Measurements from ENCODE around the gene SLC49A4. TPM values are rescaled to one million over a fixed set of nuclear protein-coding genes. Genes with fewer than 3 reads are reported as not detected.

The SLC49A4 gene
- total RNA-seq, 3 donors from 2014 or later (not counting 1 experiment from before 2014, with no cell fraction given): 5.6 to 8.0 (median 7.5) TPM

DNA sequence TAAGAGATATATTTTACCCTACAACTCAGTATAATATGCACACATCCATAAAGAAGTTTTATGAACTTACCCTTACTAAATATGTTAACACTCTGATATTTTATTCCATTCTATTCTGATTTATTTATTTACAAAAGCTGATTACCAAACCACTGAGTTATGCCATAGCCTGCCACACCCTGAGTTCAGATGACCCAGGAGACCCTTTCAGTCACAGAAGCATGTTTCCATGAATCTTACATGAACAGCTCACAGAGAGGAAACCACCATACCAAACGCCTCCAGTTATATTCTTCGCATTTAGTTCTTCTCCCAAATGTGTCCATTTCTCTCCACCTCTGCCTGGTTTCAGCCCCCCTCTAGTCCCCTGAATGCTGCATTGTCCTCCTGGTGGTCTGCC, 129.2 kb downstream of the SLC49A4 start:
- H3K4me3 Mint-ChIP-seq: no peak overlapping the region
- ATAC-seq: no peak
- TF ChIP-seq, protein P1, sequence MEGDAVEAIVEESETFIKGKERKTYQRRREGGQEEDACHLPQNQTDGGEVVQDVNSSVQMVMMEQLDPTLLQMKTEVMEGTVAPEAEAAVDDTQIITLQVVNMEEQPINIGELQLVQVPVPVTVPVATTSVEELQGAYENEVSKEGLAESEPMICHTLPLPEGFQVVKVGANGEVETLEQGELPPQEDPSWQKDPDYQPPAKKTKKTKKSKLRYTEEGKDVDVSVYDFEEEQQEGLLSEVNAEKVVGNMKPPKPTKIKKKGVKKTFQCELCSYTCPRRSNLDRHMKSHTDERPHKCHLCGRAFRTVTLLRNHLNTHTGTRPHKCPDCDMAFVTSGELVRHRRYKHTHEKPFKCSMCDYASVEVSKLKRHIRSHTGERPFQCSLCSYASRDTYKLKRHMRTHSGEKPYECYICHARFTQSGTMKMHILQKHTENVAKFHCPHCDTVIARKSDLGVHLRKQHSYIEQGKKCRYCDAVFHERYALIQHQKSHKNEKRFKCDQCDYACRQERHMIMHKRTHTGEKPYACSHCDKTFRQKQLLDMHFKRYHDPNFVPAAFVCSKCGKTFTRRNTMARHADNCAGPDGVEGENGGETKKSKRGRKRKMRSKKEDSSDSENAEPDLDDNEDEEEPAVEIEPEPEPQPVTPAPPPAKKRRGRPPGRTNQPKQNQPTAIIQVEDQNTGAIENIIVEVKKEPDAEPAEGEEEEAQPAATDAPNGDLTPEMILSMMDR (IDR thresholded peaks at IDR 0.05): no peak
- WGBS (ENCODE audit: insufficient coverage): 77% methylated on average over 2 of the region's 2 CpGs
- Histone ChIP-seq H3K4me1 (ENCODE audit: control insufficient read depth, insufficient read depth, low read length) (no peaks in the 10 kb centered on the region), H3K27ac (ENCODE audit: low read length) (no peak overlapping the region), H3K36me3 (ENCODE audit: control insufficient read depth, insufficient read depth, low read length) (no peaks in the 10 kb centered on the region), H3K4me3 (ENCODE audit: low read length) (no peak overlapping the region), H3K27me3 (ENCODE audit: control insufficient read depth, insufficient read depth, low read length) (peaks cover 4% of the 10 kb centered on the region), H3K9me3 (ENCODE audit: control insufficient read depth, insufficient read depth, low read length) (no peaks in the 10 kb centered on the region)
- peaks cover 25 to 30% of the 10 kb centered on the region in 2 donors for H3K27me3 Mint-ChIP-seq (ENCODE audit: low read depth in 2 of 2)
- H3K9me3 Mint-ChIP-seq: no peaks in the 10 kb centered on the region
- intact Hi-C loops (cut with micrococcal nuclease): no loop called here
- no peak for DNase-seq
- no peak overlapping the region for H3K27ac Mint-ChIP-seq
- no peaks in the 10 kb centered on the region for H3K4me1 Mint-ChIP-seq
- no peaks in the 10 kb centered on the region for H3K36me3 Mint-ChIP-seq

DNA sequence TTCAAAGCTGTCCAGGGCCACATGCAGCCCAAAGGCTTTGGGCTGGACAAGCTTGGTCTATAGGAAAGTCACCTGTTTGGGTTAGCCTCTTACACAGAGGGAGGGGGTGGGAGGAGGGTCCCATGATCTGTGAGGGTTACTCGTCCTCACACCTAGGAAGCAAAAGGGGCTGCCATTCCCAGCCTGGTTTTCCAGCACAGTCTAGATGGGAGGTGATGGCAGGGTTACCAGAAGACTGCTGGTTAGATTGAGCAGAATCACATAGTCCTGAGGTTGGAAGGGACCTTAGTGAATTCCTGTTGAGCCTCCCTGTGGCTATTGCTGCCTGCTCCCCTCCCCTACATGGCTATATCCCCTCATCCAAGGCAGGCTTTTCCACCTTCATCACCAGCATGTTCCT, 130.9 kb downstream of the SLC49A4 start:
- Histone ChIP-seq H3K27ac (ENCODE audit: low read length) (no peak overlapping the region), H3K4me3 (ENCODE audit: low read length) (no peak overlapping the region), H3K9me3 (ENCODE audit: control insufficient read depth, insufficient read depth, low read length) (no peaks in the 10 kb centered on the region), H3K27me3 (ENCODE audit: control insufficient read depth, insufficient read depth, low read length) (peaks cover 4% of the 10 kb centered on the region), H3K36me3 (ENCODE audit: control insufficient read depth, insufficient read depth, low read length) (no peaks in the 10 kb centered on the region), H3K4me1 (ENCODE audit: control insufficient read depth, insufficient read depth, low read length) (no peaks in the 10 kb centered on the region)
- no peak for DNase-seq
- TF ChIP-seq, protein P1 (IDR thresholded peaks at IDR 0.05): no peak
- H3K27me3 Mint-ChIP-seq (ENCODE audit: low read depth in 2 of 2): peaks cover 8 to 18% of the 10 kb centered on the region in 2 donors
- 61% methylated on average over 1 of the region's 1 CpG for WGBS (ENCODE audit: insufficient coverage)
- no peak overlapping the region for H3K27ac Mint-ChIP-seq
- no peak overlapping the region for H3K4me3 Mint-ChIP-seq
- no peaks in the 10 kb centered on the region for H3K36me3 Mint-ChIP-seq
- no peaks in the 10 kb centered on the region for H3K4me1 Mint-ChIP-seq
- ATAC-seq: no peak
- H3K9me3 Mint-ChIP-seq: no peaks in the 10 kb centered on the region
- intact Hi-C loops (cut with micrococcal nuclease): no loop called here

DNA sequence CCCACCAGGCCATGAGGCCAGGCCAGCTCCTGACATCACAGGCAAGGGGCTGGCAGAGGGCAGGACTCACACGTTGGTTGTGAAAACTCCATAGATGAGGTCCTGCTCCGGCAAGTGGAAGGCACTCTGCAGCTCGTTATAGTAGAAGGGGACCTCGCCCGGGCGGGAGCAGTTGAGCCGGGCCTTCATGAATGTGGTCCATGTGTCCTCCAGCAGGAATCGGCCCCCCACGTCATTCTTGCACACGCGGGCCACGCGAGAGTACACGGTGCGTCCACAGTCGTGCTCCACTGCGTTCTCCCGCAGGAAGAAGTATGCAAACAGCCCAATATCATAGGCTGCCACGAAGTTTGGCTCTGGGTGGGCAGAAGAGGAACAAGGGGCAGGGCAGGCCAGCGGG, 131.5 kb downstream of the SLC49A4 start:
- Mint-ChIP-seq H3K4me3 (no peak overlapping the region), H3K9me3 (no peaks in the 10 kb centered on the region), H3K36me3 (no peaks in the 10 kb centered on the region), H3K27ac (no peak overlapping the region), H3K27me3 (ENCODE audit: low read depth in 2 of 2) (peaks cover 2 to 14% of the 10 kb centered on the region in 2 donors), H3K4me1 (no peaks in the 10 kb centered on the region)
- TF ChIP-seq, protein P1 (IDR thresholded peaks at IDR 0.05): no peak
- WGBS (ENCODE audit: insufficient coverage): 93% methylated on average over 20 of the region's 20 CpGs
- Histone ChIP-seq H3K36me3 (ENCODE audit: control insufficient read depth, insufficient read depth, low read length) (no peaks in the 10 kb centered on the region), H3K4me3 (ENCODE audit: low read length) (no peak overlapping the region), H3K27ac (ENCODE audit: low read length) (no peak overlapping the region), H3K4me1 (ENCODE audit: control insufficient read depth, insufficient read depth, low read length) (no peaks in the 10 kb centered on the region), H3K27me3 (ENCODE audit: control insufficient read depth, insufficient read depth, low read length) (peaks cover 4% of the 10 kb centered on the region), H3K9me3 (ENCODE audit: control insufficient read depth, insufficient read depth, low read length) (no peaks in the 10 kb centered on the region)
- ATAC-seq: no peak
- intact Hi-C loops (cut with micrococcal nuclease): no loop called here
- DNase-seq: no peak

DNA sequence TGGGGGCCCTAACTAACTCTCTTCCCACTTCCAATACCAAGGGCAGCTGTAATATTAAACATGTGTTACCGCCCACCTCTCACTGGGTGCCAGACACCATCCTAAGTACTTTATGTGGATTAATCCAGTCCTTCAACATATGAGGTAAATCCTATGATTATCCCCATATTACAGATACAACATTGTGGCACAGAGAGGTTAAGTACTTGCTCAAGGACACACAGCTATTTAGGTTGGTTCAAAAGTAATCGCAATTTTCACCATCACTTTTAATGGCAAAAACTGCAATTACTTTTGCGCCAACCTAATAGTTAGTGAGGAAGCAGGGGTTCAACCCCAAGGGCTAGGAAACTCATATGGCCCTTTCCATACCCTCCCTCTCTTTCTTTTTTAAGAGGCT, 131.9 kb downstream of the SLC49A4 start:
- DNase-seq (no peak), ATAC-seq (no peak)
- Histone ChIP-seq H3K27ac (ENCODE audit: low read length) (no peak overlapping the region), H3K9me3 (ENCODE audit: control insufficient read depth, insufficient read depth, low read length) (no peaks in the 10 kb centered on the region), H3K4me3 (ENCODE audit: low read length) (no peak overlapping the region), H3K4me1 (ENCODE audit: control insufficient read depth, insufficient read depth, low read length) (no peaks in the 10 kb centered on the region), H3K36me3 (ENCODE audit: control insufficient read depth, insufficient read depth, low read length) (no peaks in the 10 kb centered on the region), H3K27me3 (ENCODE audit: control insufficient read depth, insufficient read depth, low read length) (peaks cover 2% of the 10 kb centered on the region)
- WGBS (ENCODE audit: insufficient coverage): 100% methylated on average over 2 of the region's 3 CpGs
- H3K9me3 Mint-ChIP-seq: no peaks in the 10 kb centered on the region
- no peak overlapping the region for H3K4me3 Mint-ChIP-seq
- H3K27ac Mint-ChIP-seq: no peak overlapping the region
- intact Hi-C loops (cut with micrococcal nuclease): no loop called here
- TF ChIP-seq, protein P1 (IDR thresholded peaks at IDR 0.05): no peak
- peaks cover 0 to 11% of the 10 kb centered on the region in 2 donors for H3K27me3 Mint-ChIP-seq (ENCODE audit: low read depth in 2 of 2)
- no peaks in the 10 kb centered on the region for H3K36me3 Mint-ChIP-seq
- H3K4me1 Mint-ChIP-seq: no peaks in the 10 kb centered on the region

Measured in natural killer cell (primary cell).